Measurements from ENCODE around the gene SPEG.
A peak's percentile ranks its signal among the peaks of the same experiment; 100 is the strongest.

Gene SPEG

GRCh38 chr2:219497495-219498279 is 63.0 kb downstream of the SPEG start:
- peak; percentile 92 for DNase-seq (ENCODE audit: low read depth)

- DNase-seq (ENCODE audit: low read depth) = peak; percentile 100
These were observed 63.8 kb downstream of the SPEG start, which contains the start of gene GMPPA for GRCh38 chr2:219498280-219499057. Gene GMPPA, plus strand, starts transcription at chr2:219498891. Its CDS starts 1,085 bp downstream, at chr2:219499976.

- no peak for DNase-seq (ENCODE audit: low read depth)
These were observed 64.3 kb downstream of the SPEG start for GRCh38 chr2:219499058-219499307.

GRCh38 chr2:219499555-219499954 is 64.9 kb downstream of the SPEG start:
- DNase-seq (ENCODE audit: low read depth) = no peak

- peak; percentile 79 for DNase-seq (ENCODE audit: low read depth)
These were observed 65.5 kb downstream of the SPEG start for GRCh38 chr2:219500135-219500534.

- no peak for DNase-seq (ENCODE audit: low read depth)
These were observed 67.2 kb downstream of the SPEG start for GRCh38 chr2:219501849-219502248.

GRCh38 chr2:219502618-219503017 is 68.0 kb downstream of the SPEG start:
- no peak for DNase-seq (ENCODE audit: low read depth)

- DNase-seq (ENCODE audit: low read depth) = no peak
These were observed 70.9 kb downstream of the SPEG start for GRCh38 chr2:219505585-219505984.

- no peak for DNase-seq (ENCODE audit: low read depth)
These were observed 71.6 kb downstream of the SPEG start for GRCh38 chr2:219506153-219506801.

GRCh38 chr2:219506802-219507526 is 72.3 kb downstream of the SPEG start:
- DNase-seq (ENCODE audit: low read depth) = no peak

- no peak for DNase-seq (ENCODE audit: low read depth)
These were observed 73.2 kb downstream of the SPEG start for GRCh38 chr2:219507581-219508443.

GRCh38 chr2:219508444-219508734 is 73.7 kb downstream of the SPEG start:
- DNase-seq (ENCODE audit: low read depth) = no peak

- no peak for DNase-seq (ENCODE audit: low read depth)
These were observed 74.5 kb downstream of the SPEG start for GRCh38 chr2:219508971-219509779.

- DNase-seq (ENCODE audit: low read depth) = peak; percentile 54
These were observed 75.3 kb downstream of the SPEG start for GRCh38 chr2:219509780-219510511.

GRCh38 chr2:219510512-219511135 is 76.0 kb downstream of the SPEG start:
- no peak for DNase-seq (ENCODE audit: low read depth)

GRCh38 chr2:219511547-219512325 is 77.1 kb downstream of the SPEG start:
- no peak for DNase-seq (ENCODE audit: low read depth)

- DNase-seq (ENCODE audit: low read depth) = no peak
These were observed 78.0 kb downstream of the SPEG start for GRCh38 chr2:219512524-219513216.

GRCh38 chr2:219513787-219514186 is 79.1 kb downstream of the SPEG start:
- no peak for DNase-seq (ENCODE audit: low read depth)
